ENCODE results near the gene SCCPDH. TPM values are rescaled to one million over a fixed set of nuclear protein-coding genes. Genes with fewer than 3 reads are reported as not detected.

The SCCPDH gene
- total and polyA plus RNA-seq, 2 donors (not counting 3 experiments of a cell fraction or from before 2014, with no cell fraction given) = 24.4 to 37.5 TPM

- H3K9me3 ChIP-seq (replicated peaks; ENCODE audit: control insufficient read depth, insufficient read depth, low read length) = no peaks in the 10 kb centered on the region
- peaks cover 0 to 1% of the 10 kb centered on the region in 2 experiments for H3K36me3 ChIP-seq (ENCODE audit: control insufficient read depth in 2 of 2, extremely low read depth in 1 of 2, insufficient read depth in 2 of 2, low read length in 2 of 2)
- H3K79me2 ChIP-seq (ENCODE audit: control insufficient read depth, insufficient read depth, low read length) = no peaks in the 10 kb centered on the region
- BruUV-seq (replicated peaks) = no TSS peak
- dilution Hi-C loops (cut with MboI; ENCODE audit: extremely low pct_ligation_motif_present, low sequenced_read_pairs) = no loop called here
- DNase-seq (ENCODE audit: low read depth, low spot score) = no peak
- H3K27ac ChIP-seq (ENCODE audit: insufficient read depth, low read depth, low read length) = no peak overlapping the region
- no peak overlapping the region for H3K9ac ChIP-seq (replicated peaks; ENCODE audit: extremely low read depth, insufficient read depth, low read length)
- CTCF ChIA-PET = interaction anchor here (1.2 to 2.7 kb wide), 5 partner anchors 9 to 257 kb away, joined by 3 to 28 read pairs (median 8); no protein-coding TSS in a partner anchor
- TF ChIP-seq EZH2 (IDR thresholded peaks at IDR 0.05; ENCODE audit: borderline replicate concordance, low read depth, low read length, severe bottlenecking) (no peak), POLR2AphosphoS5 (IDR thresholded peaks at IDR 0.05; ENCODE audit: insufficient read depth, low read depth, low read length) (no peak), GATA2 (IDR thresholded peaks at IDR 0.05; ENCODE audit: insufficient read depth, insufficient read length, low read depth, low read length) (no peak), MYC (IDR thresholded peaks at IDR 0.05; ENCODE audit: low read depth, low read length) (no peak), POLR2A (IDR thresholded peaks at IDR 0.05; ENCODE audit: low read depth, low read length) (no peak), JUN (IDR thresholded peaks at IDR 0.05; ENCODE audit: borderline replicate concordance, insufficient read depth, insufficient read length, low read depth) (no peak), FOS (IDR thresholded peaks at IDR 0.05; ENCODE audit: borderline replicate concordance, insufficient read depth, low read length) (no peak), CTCF (IDR thresholded peaks at IDR 0.05; ENCODE audit: extremely low read depth in 1 of 2, insufficient read depth in 1 of 2, low read depth in 1 of 2, low read length in 2 of 2) (no peak)
- TF ChIP-seq, protein P1, sequence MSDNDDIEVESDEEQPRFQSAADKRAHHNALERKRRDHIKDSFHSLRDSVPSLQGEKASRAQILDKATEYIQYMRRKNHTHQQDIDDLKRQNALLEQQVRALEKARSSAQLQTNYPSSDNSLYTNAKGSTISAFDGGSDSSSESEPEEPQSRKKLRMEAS (IDR thresholded peaks at IDR 0.05; ENCODE audit: insufficient read depth, insufficient read length) = no peak
- no peak overlapping the region for H3K4me2 ChIP-seq (ENCODE audit: insufficient read depth, low read length)
- no peaks in the 10 kb centered on the region for H3K27me3 ChIP-seq (ENCODE audit: control insufficient read depth in 2 of 2, insufficient read depth in 2 of 2, low read length in 2 of 2)
- no peaks in the 10 kb centered on the region for H3K4me1 ChIP-seq (ENCODE audit: control insufficient read depth, extremely low read depth, insufficient read depth, low read length)
- no peak for FAIRE-seq
- H4K20me1 ChIP-seq (replicated peaks; ENCODE audit: control insufficient read depth, extremely low read depth, insufficient read depth, low read length) = no peaks in the 10 kb centered on the region
- intact Hi-C loops (cut with micrococcal nuclease) = no loop called here
- H2AFZ ChIP-seq (ENCODE audit: low read depth, low read length) = no peak overlapping the region
- no peaks in the 10 kb centered on the region for H3K9me1 ChIP-seq (replicated peaks; ENCODE audit: control insufficient read depth, extremely low read depth, insufficient read depth, low read length)
- POLR2A ChIA-PET = no interaction called here
- no peak overlapping the region for H3K4me3 ChIP-seq (replicated peaks in 1 of 3; ENCODE audit: insufficient read depth in 1 of 3, low read depth in 1 of 3, low read length in 3 of 3)
Observed at GRCh38 chr1:246755419-246755818, 31.2 kb downstream of the SCCPDH start.
